Upper lobe of right lung (tissue), 1 donor: ENCODE data around the gene TM7SF2. TPM values are rescaled to one million over a fixed set of nuclear protein-coding genes. Genes with fewer than 3 reads are reported as not detected.

Source experiments
- ATAC-seq: fragments of 200-7000 bp; cut with Tn5 transposase; one replicate; pipeline ENCODE4 v1.9.1; 2020; ENCODE audit warnings: mild to moderate bottlenecking, moderate library complexity
- DNase-seq: peaks from one replicate; pipeline ENCODE4 v3.0.0-alpha.2; 2020
- H3K27ac ChIP-seq: fragments of 200-600 bp; one replicate; pipeline ENCODE4 v1.8.0; 2022
- H3K27me3 ChIP-seq: fragments of 200-600 bp; one replicate; pipeline ENCODE4 v1.8.0; 2022; ENCODE audit warnings: mild to moderate bottlenecking
- H3K36me3 ChIP-seq: fragments of 200-600 bp; one replicate; pipeline ENCODE4 v1.8.0; 2022
- H3K4me1 ChIP-seq: fragments of 200-600 bp; one replicate; pipeline ENCODE4 v1.8.0; 2022
- H3K4me3 ChIP-seq: fragments of 200-600 bp; one replicate; pipeline ENCODE4 v1.8.0; 2022; ENCODE audit warnings: mild to moderate bottlenecking
- H3K9me3 ChIP-seq: fragments of 200-600 bp; one replicate; pipeline ENCODE4 v1.8.0; 2022
- CTCF ChIP-seq: fragments of 200-600 bp; IDR thresholded peaks from one replicate; pipeline ENCODE4 v1.8.0; 2022; ENCODE audit warnings: antibody characterized with exemption
- intact Hi-C: fragments of 100-400 bp; cut with DNase I; formaldehyde crosslinking; loops from one replicate; pipeline ENCODE4 v1.11.0; 2022
- total RNA-seq: library from RNA; stranded (reverse); fragmentation: NEBNext Ultra II Directional; extraction: Animal tissue kit (Norgen Biotek cat#: 25700); gene quantifications from one replicate; pipeline ENCODE4 v1.2.1, GENCODE V29; 2021
- donor health status: DM: no; HTN: yes; CAD: no; lungs with severe emphysema.

The TM7SF2 gene
- total RNA-seq, 1 donor from 2014 or later: 39.0 TPM

- peaks cover 24% of the 10 kb centered on the region for H3K4me1 ChIP-seq
- DNase-seq (peak; percentile 95), ATAC-seq (peak; percentile 92)
- peak overlapping the region; percentile 95 for H3K4me3 ChIP-seq
- peak overlapping the region; percentile 100 for H3K27ac ChIP-seq
- no peaks in the 10 kb centered on the region for H3K9me3 ChIP-seq
- no peak for TF ChIP-seq CTCF
- H3K27me3 ChIP-seq: no peaks in the 10 kb centered on the region
- intact Hi-C loops: no loop called here
- peaks cover 28% of the 10 kb centered on the region for H3K36me3 ChIP-seq
These were observed 23.4 kb downstream of the TM7SF2 start for GRCh38 chr11:65134952-65135632.

GRCh38 chr11:65135633-65136145 is 24.0 kb downstream of the TM7SF2 start:
- Histone ChIP-seq H3K4me1 (peaks cover 24% of the 10 kb centered on the region), H3K4me3 (peak overlapping the region; percentile 95), H3K36me3 (peaks cover 22% of the 10 kb centered on the region), H3K27me3 (no peaks in the 10 kb centered on the region), H3K9me3 (no peaks in the 10 kb centered on the region), H3K27ac (peak overlapping the region; percentile 100)
- ATAC-seq (no peak), DNase-seq (peak; percentile 43)
- TF ChIP-seq CTCF: no peak
- intact Hi-C loops: no loop called here

- peaks cover 12% of the 10 kb centered on the region for H3K36me3 ChIP-seq
- ATAC-seq: no peak
- intact Hi-C loops: no loop called here
These were observed 24.9 kb downstream of the TM7SF2 start for GRCh38 chr11:65136515-65137096.

GRCh38 chr11:65141896-65142494 is 30.3 kb downstream of the TM7SF2 start:
- no peak for TF ChIP-seq CTCF
- intact Hi-C loops: no loop called here

More at GRCh38 chr11:65136515-65137096, 24.9 kb downstream of the TM7SF2 start:
- no peaks in the 10 kb centered on the region for H3K9me3 ChIP-seq
- TF ChIP-seq CTCF: no peak
- H3K4me1 ChIP-seq: peaks cover 24% of the 10 kb centered on the region
- H3K27me3 ChIP-seq: no peaks in the 10 kb centered on the region
- H3K4me3 ChIP-seq: no peak overlapping the region
- no peak overlapping the region for H3K27ac ChIP-seq
- no peak for DNase-seq

GRCh38 chr11:65147352-65148075 is 35.8 kb downstream of the TM7SF2 start:
- intact Hi-C loops: no loop called here

More at GRCh38 chr11:65141896-65142494, 30.3 kb downstream of the TM7SF2 start:
- H3K4me3 ChIP-seq: no peak overlapping the region
- peak; percentile 32 for ATAC-seq
- H3K4me1 ChIP-seq: no peaks in the 10 kb centered on the region
- peak; percentile 67 for DNase-seq
- no peaks in the 10 kb centered on the region for H3K27me3 ChIP-seq
- H3K9me3 ChIP-seq: no peaks in the 10 kb centered on the region
- H3K36me3 ChIP-seq: no peaks in the 10 kb centered on the region
- H3K27ac ChIP-seq: no peak overlapping the region

More at GRCh38 chr11:65147352-65148075, 35.8 kb downstream of the TM7SF2 start:
- Histone ChIP-seq H3K4me1 (peaks cover 17% of the 10 kb centered on the region), H3K36me3 (no peaks in the 10 kb centered on the region), H3K27ac (no peak overlapping the region), H3K9me3 (no peaks in the 10 kb centered on the region), H3K27me3 (no peaks in the 10 kb centered on the region), H3K4me3 (no peak overlapping the region)
- TF ChIP-seq CTCF: no peak
- DNase-seq: no peak
- ATAC-seq: no peak
